Measurements from ENCODE around the gene CBLB. TPM values are rescaled to one million over a fixed set of nuclear protein-coding genes. Genes with fewer than 3 reads are reported as not detected.
A peak's percentile ranks its signal among the peaks of the same experiment; 100 is the strongest.

The CBLB gene
- total and polyA plus RNA-seq, 4 donors, result 3.1 to 22.8 (median 9.8) TPM

GRCh38 chr3:105906836-105907235 lies 38.0 kb upstream of the CBLB start:
- DNase-seq (ENCODE audit: low spot score), result no peak
- 68% methylated on average over 4 of the region's 4 CpGs for WGBS
- TF ChIP-seq TAF1 (conservative IDR thresholded peaks at IDR 0.05) (no peak), MAX (IDR thresholded peaks at IDR 0.05) (no peak), FOXA1 (IDR thresholded peaks at IDR 0.05) (no peak), SP1 (IDR thresholded peaks at IDR 0.05) (peak; percentile 14), HNF4A (conservative IDR thresholded peaks at IDR 0.05) (no peak), HNF4G (IDR thresholded peaks at IDR 0.05) (no peak), YY1 (IDR thresholded peaks at IDR 0.05) (peak; percentile 17), EGR1 (IDR thresholded peaks at IDR 0.05; ENCODE audit: low read depth in 2 of 2) (no peak), REST (IDR thresholded peaks at IDR 0.05) (no peak), RAD21 (IDR thresholded peaks at IDR 0.05) (peak in 1 of 2 donors; percentile 16), NR2F2 (IDR thresholded peaks at IDR 0.05) (no peak), JUND (IDR thresholded peaks at IDR 0.05) (no peak), ZBTB33 (IDR thresholded peaks at IDR 0.05) (no peak), CTCF (IDR thresholded peaks at IDR 0.05; ENCODE audit: low read depth, low read length, missing input control) (no peak)
- Histone ChIP-seq H3K4me1 (ENCODE audit: control insufficient read depth in 4 of 4, insufficient read depth in 4 of 4, low read length in 3 of 4) (no peaks in the 10 kb centered on the region), H3K9ac (ENCODE audit: low read depth in 1 of 2, low read length in 2 of 2) (no peak overlapping the region), H3K27ac (ENCODE audit: low read depth in 1 of 2, low read length in 2 of 2) (no peak overlapping the region), H3K4me3 (ENCODE audit: low read depth in 1 of 3, low read length in 3 of 3) (no peak overlapping the region), H3K27me3 (ENCODE audit: control insufficient read depth in 4 of 4, insufficient read depth in 4 of 4, low read length in 3 of 4) (no peaks in the 10 kb centered on the region), H3K9me3 (ENCODE audit: control insufficient read depth in 4 of 4, low read length in 3 of 4) (no peaks in the 10 kb centered on the region), H3K36me3 (ENCODE audit: control insufficient read depth in 4 of 4, insufficient read depth in 3 of 4, low read depth in 1 of 4, low read length in 3 of 4) (no peaks in the 10 kb centered on the region)

- Histone ChIP-seq H3K4me3 (ENCODE audit: low read depth in 1 of 3, low read length in 3 of 3) (no peak overlapping the region), H3K27ac (ENCODE audit: low read depth in 1 of 2, low read length in 2 of 2) (no peak overlapping the region), H3K4me1 (ENCODE audit: control insufficient read depth in 4 of 4, insufficient read depth in 4 of 4, low read length in 3 of 4) (no peaks in the 10 kb centered on the region), H3K9ac (ENCODE audit: low read depth in 1 of 2, low read length in 2 of 2) (no peak overlapping the region), H3K36me3 (ENCODE audit: control insufficient read depth in 4 of 4, insufficient read depth in 3 of 4, low read depth in 1 of 4, low read length in 3 of 4) (no peaks in the 10 kb centered on the region), H3K9me3 (ENCODE audit: control insufficient read depth in 4 of 4, low read length in 3 of 4) (no peaks in the 10 kb centered on the region), H3K27me3 (ENCODE audit: control insufficient read depth in 4 of 4, insufficient read depth in 4 of 4, low read length in 3 of 4) (no peaks in the 10 kb centered on the region)
- TF ChIP-seq REST (IDR thresholded peaks at IDR 0.05), result no peak
- no peak for TF ChIP-seq HNF4A (conservative IDR thresholded peaks at IDR 0.05)
- no peak for TF ChIP-seq FOXA1 (IDR thresholded peaks at IDR 0.05)
- no peak for TF ChIP-seq NR2F2 (IDR thresholded peaks at IDR 0.05)
- TF ChIP-seq JUND (IDR thresholded peaks at IDR 0.05), result no peak
- no peak for TF ChIP-seq ATF3 (IDR thresholded peaks at IDR 0.05)
- TF ChIP-seq TAF1 (conservative IDR thresholded peaks at IDR 0.05), result no peak
- no peak for TF ChIP-seq RAD21 (IDR thresholded peaks at IDR 0.05)
- DNase-seq (ENCODE audit: low spot score), result no peak
- 90% methylated on average over 1 of the region's 1 CpG for WGBS
Observed at GRCh38 chr3:105906345-105906744, 37.5 kb upstream of the CBLB start.
